Stimulated activated CD8-positive, alpha-beta memory T cell treated with anti-CD3 and anti-CD28 coated beads, Interleukin-4, amount 100 ng/mL, for 1 hour (primary cell): ENCODE results near the gene DBX1.
A peak's percentile ranks its signal among the peaks of the same experiment; 100 is the strongest.
"Not testable (repeated sequence)": the region's sequence is repeated elsewhere in the genome, so short reads cannot be mapped to it uniquely, and the experiment has no call there.

Experiments used
- DNase-seq, 2 donors: peaks; one replicate each; pipeline ENCODE4 v3.0.0-alpha.2; 2020; ENCODE audit warnings: low read depth in 2 of 2, low spot score in 1 of 2

The DBX1 gene

DNA sequence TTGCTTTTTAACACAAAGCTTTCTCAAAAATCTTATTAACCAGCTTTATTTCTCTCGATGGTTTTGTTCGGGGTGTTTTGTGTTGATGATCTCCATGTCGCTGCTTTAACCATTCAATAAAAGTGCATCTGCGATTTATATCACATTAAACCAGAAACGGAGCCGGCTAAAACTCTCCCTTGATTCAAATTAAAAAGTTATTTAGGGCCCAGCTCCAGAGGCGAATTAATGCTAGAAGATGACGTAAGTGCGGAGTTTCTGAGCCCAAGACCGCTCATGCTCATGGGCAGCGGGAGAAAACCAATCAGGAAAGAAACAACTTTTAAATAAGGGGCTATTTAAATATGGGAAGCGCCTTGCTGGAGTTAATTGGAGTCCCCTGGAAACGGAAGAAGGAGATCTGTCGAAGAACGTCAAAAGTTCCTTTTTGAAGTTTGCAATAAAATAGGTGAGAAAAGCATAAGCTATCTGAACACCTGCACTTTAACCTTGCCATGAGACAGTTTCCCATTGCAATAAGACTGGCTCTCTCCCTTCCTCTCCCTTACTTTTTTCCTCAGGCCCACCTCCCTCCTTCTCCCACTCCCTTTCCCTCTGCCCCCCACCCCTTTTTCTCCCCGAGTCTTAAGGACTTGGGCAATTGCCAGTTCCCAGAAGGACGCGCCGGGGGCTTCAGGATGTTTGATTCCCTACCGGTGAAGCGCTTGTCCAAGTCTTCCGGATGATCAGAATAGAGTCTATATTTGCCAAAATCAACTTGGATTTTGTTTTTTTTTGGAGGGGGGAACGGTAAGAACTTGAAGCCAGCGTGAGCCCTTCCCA lies 1.9 kb upstream of the DBX1 start:
- DNase-seq: no peak

DNA sequence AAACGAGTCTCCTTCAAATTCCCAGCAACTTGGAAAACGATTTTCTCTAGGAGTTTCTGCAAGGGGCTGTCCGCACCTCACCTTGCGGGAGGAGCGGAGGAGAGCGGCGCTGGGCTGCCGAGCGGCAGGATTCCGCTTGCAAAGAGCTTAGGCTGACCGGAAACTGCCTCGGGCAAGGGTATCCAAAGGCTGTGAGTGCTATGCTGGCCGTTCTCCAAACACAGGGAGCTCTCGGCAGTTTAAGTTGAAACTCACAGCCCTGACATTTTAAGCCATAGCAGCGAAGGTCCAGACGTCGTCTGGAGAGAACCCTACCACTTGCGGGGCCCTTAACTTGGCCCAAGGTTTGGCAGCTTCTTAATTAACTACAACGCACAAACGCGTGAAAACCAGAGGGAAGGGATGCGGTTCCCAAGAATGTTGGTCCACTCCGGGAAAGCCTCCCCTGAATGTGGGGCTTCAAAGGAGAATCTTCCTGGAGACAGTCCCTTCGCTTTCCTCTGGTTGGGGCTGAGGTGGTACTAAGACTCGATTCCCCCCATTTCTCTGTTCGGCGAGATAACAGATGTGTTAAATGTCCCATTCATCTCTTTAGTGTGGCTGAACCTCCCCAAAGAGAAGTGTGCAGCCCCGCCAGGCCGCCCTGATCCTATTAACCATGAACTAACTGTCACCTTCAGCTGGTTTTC lies 1.1 kb upstream of the DBX1 start:
- DNase-seq: no peak

DNA sequence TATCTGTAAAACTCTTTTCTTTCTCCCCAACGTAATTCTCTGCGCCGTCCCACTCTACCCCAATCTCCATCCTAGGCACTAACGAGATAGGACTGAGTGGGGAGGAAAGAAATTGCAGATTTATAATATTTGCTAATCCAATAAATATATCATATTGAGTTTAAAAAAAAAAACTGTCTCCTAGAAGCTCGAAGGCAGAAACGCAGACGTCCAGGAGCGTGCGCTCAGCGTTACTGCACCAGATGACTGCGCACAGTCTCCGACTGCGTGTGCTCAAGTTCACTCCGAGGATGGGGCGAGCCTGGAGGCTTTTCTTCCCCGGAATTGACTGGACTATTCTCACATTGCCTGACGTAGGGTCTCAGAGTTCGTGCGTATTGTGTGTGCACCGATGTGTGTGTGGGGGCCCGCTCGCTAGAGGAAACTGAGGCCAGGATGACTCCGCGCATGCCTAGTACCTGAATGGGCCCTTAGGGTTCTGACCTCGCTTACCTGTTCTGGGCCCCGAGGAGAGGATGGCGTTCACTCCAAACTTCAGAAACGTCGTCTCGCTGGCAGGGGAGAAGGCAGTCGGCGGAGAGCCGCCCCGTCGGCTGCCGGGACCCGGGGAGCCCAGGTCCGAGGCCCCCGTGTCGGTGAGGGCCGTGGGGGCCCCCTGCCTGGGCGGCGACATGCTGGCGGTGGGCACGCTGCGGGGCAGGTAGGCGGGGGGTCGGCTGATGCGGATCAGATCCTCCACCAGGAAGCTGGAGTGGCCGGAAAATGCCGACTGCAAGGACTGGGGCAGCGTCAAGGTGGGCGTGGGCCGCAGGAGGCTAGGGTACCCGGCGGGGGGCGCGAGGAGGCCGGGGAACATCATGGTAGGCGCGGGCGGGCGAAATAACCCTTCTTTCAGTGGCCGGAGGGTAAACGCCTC lies 551 bp downstream of the DBX1 start:
- DNase-seq: no peak

DNA sequence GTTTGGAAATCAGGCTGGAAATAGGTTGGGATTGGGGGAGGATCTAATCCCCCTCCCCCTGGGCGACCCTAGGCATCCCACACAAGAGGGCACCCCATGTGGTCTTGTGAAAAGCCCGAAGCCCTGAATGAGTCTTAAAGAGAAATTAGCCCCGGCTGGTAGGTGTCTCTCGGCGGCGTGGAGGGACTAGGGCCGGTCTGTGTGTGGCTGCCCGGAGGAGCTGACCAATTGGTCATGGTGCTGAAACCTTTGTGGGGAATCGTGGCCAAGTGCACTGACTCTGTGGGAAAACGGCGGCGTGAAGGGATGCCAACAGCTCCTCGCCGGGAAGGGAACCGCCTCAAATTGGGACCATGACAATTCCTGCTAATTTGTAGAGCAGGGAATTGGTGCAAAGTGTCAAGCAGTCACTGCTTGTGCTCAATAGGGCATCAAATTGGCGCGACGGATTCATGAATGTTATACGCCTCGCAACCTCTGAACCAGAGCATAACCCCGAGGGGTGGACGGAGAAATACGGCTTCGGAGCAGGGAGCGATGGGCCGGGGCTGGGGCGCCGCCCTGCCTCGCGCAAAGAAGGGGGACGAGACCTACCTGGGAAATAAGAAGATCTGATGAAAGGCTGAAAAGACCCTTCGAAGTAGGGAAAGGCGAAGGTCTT lies 1.5 kb downstream of the DBX1 start:
- no peak for DNase-seq

DNA sequence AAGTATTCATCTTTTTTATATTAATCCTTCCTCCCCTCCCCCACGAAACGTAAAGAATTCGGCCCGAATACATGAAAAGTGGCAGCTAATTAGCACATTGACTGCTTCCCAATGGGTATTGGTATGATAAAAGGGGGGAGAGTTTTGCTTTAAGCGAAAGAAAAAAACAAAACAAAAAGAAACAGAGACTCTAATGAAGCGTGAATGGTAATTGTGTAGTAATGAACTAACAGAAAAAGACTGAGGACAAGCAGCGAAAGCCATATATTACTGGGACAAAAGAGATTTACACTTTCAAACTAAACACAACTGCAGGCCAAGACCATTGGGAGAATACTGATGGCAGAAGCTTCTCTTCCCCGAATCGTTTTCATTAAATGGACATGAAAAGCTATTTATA lies 2.5 kb downstream of the DBX1 start:
- DNase-seq: no peak

DNA sequence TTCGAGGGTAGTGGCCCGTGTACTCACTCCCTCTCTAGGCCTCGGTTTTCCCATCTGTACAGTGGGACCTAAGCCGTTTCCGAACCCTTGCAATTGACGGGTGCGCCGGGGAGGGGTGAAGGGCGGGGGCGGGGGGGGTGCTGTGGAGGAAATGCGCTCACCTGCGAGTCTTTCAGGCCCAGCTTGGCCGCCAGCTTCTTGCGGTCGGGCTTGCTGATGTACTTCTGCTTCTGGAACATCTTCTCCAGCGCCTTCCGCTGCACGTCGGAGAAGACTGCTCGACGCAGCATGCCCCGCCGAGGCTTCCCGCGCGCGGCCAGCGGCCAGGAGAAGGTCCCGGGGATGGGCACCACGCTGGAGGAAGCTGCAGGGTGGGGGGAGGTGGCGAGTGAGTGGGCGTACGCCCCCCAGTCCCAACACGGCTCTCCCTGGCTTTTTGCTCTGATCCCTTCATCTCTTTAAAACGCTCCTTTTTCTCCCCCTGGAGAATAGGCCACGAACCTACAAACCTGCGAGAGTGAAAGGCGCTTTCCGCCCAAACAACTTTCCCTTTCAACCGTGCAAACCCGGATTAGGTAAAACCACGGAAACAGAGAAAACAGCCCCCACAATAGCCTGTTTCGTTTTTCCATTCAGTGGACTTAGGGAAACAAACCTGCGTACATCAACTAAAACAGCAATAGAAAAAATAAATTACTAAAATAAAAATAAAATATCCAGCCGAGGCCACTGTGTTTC lies 3.2 kb downstream of the DBX1 start:
- DNase-seq: no peak

DNA sequence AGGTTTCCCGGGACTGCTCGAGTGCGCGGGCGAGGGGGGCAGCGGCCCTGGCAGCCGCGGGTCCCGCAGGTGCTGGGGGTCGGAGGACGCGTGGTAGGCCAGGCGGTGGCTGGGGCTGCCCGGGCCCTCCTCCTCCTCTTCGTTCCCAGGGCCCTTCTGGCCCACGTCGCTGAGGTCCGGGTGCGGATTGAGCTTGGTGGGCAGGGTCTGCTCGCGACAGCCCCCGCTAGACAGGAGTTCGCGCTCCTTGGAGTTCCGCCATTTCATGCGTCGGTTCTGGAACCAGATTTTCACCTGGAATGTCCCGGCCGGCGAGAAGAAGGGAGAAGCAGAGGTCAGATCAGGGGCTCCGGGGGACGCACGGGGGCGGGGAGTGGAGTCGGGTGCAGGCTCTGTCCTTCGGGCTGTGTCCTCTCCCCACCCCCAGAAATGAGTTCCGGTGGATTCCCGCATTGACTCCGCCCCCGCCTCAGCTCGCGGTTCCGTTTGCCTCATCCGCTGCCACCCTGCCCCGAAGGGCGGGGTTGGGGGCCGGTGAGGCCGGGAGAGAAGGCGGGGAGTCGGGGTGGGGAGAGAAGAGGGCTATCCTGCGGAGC lies 3.9 kb downstream of the DBX1 start:
- peak in 1 of 2 donors; percentile 25 for DNase-seq

DNA sequence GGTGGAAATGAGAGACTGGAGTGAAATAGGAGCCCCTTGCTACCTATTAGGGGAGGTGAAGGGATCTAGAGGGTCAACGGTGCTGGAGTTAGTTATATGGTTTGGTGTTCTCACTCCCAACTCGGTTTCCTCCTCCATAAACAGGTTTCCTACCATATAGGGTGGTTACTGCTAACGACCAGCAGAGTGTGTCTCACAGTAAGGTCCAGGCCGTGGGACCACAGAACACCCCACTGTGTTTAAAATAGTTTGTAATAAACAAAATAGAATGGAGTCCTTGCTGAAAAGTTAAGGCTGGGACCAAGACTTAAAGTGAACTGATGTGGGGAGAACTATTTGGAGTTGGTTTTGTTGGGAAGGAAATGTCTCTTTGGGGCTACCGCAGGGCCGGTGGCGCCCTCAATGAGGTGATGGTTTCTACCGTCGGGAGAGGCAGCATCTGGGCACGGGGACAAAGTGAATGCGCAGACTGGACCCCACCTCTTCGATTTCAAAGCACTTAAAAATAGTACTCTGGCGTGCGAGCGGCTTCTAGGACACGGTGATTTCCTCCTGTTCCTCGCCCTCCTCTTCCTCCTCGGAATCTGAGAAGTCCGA lies 4.5 kb downstream of the DBX1 start:
- no peak for DNase-seq

DNA sequence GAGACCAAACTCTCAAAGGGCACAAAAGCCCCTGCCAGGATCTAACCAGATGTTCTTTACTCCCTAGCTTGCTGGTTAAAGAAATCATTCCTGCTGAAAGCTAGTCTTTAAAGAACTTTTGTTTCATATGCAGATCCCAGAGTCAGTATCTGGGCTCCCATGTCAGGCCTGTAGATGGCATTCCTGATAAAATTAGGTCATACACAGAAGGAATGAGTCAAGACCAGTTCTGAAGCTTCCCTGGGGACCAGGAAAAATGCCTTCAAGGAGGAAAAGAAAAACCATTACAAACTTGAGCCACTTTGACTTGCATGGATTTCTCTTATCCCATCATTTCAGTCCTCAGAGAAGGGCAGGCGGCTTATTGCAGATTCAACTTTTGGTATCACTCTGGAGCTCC lies 5.9 kb downstream of the DBX1 start:
- no peak for DNase-seq

DNA sequence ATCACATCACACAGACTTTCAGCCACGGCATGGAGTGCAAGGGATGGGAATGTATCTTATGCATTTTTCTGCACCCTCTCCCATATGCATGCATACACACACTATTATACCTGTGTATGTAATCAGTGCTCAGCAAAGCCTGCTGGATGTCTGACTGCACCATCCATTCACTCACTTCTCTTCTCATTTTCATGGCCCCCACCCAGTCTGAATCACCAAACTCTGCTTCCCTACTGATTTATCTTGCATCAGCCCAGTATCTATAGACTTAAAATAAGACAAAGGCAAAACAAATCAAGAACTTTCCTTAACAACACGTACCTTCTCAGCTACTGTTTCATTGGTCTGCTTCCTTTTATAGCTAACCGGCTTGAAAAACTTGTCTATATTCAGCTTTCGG lies 21.6 kb downstream of the DBX1 start:
- no peak for DNase-seq

DNA sequence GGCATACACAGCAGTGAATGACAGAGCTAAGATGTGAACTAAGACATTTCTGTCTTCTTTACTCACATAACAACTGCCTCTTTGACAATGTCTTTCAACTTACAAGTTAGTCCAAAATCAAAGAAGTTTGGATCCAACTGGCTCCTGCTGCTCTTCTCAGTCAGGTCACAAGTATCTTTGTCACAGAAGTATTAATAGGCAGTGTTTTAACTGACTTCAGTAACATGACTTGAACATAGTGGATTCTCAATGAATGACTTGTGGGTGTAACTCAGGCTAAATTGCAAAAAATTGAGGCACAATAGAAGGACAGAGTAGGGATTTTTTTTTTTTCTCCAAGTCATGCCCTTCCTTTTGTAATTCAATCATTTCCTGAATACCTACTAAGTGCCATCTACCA lies 22.6 kb downstream of the DBX1 start:
- DNase-seq: no peak

DNA sequence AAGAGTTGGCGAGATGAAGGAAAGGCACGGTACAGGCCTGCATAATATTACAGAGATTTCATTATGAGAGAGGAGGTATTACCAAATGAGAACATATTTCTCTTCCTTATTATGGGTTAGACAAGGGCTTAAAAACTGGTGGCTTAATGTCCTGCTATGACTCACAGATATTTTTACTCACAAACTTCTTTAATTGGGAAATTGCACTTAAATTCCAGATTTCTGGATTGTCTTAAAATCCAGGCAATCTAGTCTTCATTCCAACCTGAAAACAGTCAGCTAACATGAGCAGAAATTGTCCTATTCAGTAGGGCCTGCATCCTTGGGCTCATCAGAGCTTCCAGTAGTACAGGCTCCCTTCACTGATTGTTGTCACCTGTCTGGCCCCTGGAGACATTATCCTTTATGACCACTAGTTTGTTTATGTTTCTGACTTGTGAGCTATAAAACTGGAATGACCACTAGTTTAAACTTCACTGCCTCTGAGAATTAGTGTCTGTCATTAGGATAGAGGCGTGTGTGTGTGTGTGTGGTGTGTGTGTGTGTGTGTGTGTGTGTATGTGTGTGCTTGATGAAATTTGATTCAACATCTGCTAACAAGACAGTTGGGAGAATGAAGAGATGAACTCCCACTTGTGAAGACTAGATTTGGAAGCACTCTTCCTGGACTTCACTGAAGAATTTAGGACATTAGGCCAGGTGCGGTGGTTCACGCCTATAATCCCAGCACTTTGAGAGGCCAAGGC lies 25.1 kb downstream of the DBX1 start:
- DNase-seq: no peak

DNA sequence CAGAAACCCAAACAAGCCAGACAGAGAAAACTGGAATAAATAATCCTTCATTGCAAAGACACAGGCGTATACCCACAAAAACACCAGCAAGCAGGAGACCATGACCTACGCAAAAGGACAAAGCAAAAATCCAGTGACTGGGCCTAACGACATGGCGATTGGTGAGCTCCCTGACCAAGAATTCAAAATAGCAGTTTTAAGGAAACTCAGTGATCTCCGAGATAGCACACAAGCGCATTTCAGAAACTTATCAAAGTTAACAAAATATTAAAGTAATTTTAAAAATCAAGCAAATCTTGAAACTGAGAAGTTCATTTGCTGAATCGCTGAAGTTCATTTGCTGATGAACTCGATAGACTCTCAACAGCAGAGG lies 27.6 kb downstream of the DBX1 start:
- DNase-seq: no peak

DNA sequence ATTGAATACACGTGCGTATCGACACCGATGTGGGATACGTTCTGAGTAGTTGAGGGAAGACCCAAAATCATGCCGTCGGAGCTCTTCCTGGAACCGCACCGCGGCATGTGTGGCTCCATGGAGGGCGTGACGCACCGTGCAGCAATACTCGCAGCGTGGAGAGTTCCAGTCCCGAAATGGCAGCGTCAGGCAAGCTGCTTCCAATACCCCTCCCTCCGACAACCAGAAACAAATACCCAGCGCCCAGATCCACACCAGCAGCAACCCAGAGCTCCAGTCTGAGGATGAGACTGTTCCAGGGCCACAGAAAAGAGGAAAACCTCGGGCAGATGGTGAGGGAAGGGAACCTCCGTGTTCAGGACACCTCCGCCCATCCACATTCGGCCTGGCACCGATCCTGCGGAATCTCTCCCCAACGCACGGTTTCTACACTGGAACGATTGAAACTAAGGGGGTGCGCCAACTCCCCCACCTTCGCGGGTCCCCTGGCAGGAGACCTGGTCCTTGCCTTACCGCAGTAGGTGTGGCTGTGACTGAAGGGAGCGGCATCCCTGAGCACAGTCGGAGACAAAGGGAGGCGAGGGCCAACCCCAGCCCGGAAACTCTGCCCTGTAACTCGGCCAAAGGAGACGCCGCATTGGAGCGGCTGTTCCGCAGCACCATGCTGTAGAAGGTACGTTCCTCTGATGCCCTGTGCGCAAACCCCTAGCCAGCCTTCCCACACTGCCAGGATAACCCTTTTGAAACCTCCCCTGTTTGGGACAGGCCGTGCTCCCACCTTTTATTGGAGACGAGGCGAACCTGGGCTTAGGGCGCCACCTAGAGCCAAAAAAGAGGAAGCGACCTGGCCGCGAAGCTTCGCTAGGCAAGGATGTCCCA lies 28.2 kb downstream of the DBX1 start:
- peak in 1 of 2 donors; percentile 13 for DNase-seq

DNA sequence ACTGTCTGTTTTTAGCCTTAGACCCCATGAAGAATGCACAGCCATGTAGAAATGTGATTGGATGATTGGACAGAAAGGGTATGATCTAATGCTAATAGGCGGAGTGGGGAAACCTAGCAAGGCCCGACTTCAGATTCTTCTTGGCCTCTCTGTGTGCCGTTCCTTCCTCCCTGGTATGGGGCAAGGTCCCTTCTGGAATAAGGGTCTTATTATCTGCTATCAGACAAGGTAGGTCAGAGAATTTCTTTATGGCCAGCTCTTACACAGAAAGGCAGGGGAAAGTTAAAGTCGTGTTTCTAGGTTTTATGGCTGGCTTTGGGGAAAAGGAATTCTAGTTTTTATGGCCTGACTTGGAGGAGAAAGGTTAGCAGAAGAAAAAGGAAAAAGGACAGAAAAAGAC lies 30.6 kb downstream of the DBX1 start:
- DNase-seq: no peak

DNA sequence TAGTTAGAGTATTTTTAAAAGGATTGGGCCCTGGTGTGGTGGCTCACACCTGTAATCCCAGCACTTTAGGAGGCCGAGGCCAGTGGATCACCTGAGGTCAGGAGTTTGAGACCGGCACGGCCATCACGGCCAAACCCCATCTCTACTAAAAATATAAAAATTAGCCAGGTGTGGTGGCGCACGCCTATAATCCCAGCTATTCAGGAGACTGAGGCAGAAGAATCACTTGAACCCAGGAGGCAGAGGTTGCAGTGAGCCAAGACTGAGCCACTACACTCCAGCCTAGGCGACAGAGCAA lies 31.8 kb downstream of the DBX1 start:
- not testable (repeated sequence) for DNase-seq

DNA sequence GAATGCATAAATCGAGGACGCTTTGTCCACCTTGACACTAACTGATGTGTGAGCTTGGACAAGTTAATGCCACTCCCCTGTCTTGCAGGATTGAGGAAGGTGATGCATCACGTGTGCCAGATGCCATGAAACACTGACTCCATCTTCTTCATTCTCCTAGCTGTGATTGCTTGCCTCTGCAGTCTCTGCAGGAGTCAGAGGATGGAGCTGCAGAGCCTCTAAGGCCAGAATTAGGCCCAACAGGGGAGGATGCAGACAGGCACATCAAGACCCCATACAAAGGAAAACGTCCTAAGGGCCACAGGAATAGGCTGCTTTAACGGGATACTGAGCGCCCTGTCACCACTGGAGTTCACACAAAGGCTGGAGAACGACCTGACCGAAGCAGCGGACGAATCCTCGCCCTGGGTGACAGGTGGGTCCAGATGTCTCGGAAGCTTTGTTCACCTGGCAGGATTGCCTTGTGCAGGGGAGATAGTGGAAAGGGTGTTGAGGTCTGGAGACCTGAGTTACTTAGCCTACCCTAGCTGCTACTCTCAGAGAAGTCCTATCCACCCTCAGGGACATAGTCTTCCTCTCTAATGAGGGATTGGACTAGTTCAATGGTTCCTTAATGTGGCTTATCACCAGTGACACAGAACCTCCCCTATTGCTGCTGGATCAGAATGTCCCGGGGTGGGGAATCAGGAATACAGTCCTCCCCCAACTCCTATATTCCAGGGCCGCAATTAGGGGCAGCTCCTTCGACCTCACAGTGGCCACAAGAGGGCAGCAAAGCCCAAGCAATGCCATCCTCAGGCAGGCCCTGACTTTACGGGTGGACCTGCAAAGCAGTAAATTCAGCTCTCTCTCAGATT lies 32.4 kb downstream of the DBX1 start:
- peak; percentile 43 to 61 for DNase-seq
